ENCODE measurements around the gene CIDEA. TPM values are rescaled to one million over a fixed set of nuclear protein-coding genes. Genes with fewer than 3 reads are reported as not detected.

Gene CIDEA
- total and polyA plus RNA-seq, 9 of the 15 experiments (the other 6 are each of a cell fraction or from before 2014, with no cell fraction given): not detected

DNA sequence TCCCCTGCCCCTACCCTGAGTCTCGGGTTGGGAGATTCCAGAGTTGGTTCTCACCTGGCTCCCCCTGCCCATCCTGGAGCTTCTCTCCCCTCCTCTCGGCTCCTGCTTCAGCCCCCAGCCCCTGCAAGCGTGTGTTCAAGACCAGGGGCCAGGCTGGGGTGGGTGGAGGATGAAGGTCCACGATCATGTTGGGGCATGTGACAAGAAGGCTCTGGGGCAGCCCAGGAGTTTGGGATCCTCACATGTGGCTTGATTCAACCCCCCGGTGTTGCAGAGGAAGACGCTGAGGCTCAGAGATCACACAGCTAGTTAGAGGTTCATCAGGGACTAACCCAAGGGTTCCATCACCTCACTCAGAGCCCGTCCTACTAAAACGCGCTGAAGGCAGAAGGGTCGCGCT is 39.7 kb downstream of the CIDEA start:
- WGBS (ENCODE audit: insufficient coverage, low coverage, missing lambda C conversion rate): 64% methylated on average over 10 of the region's 11 CpGs
- Histone ChIP-seq H3K27me3 (ENCODE audit: control insufficient read depth in 2 of 2, insufficient read depth in 2 of 2, low read length in 2 of 2) (no peaks in the 10 kb centered on the region), H3K4me3 (no peak overlapping the region), H3K9me1 (ENCODE audit: control insufficient read depth, insufficient read depth, low read length) (no peaks in the 10 kb centered on the region), H3K9ac (ENCODE audit: insufficient read depth in 1 of 2, low read depth in 2 of 2, low read length in 2 of 2) (0 out of 4 replicates have a peak overlapping the region, but pooled peaks of 1 of the 2 experiments have one; percentile 41), H3K27ac (ENCODE audit: extremely low read depth, low read depth, low read length) (no peak overlapping the region), H3K9me3 (replicated peaks; ENCODE audit: control insufficient read depth, insufficient read depth, low read depth, low read length) (no peaks in the 10 kb centered on the region), H3K4me2 (ENCODE audit: insufficient read depth, low read length) (no peak overlapping the region), H4K20me1 (replicated peaks; ENCODE audit: control insufficient read depth, insufficient read depth, low read length) (no peaks in the 10 kb centered on the region), H3K4me1 (replicated peaks in 1 of 2; ENCODE audit: control insufficient read depth in 2 of 2, insufficient read depth in 2 of 2, low read length in 2 of 2) (peaks cover 15 to 18% of the 10 kb centered on the region in 2 experiments; a peak in 4 of 5 replicates), H3K36me3 (ENCODE audit: control insufficient read depth, insufficient read depth, low read length) (no peaks in the 10 kb centered on the region), H2AFZ (ENCODE audit: low read depth, low read length) (peak overlapping the region; percentile 8; the same call in 1 of the 2 replicates), H3K79me2 (ENCODE audit: control insufficient read depth, insufficient read depth, low read length) (no peaks in the 10 kb centered on the region)
- CTCF ChIA-PET (ENCODE audit: low intra/inter-chr PET ratio): no interaction called here
- DNase-seq (ENCODE audit: extremely low read depth in 1 of 4, low spot score in 3 of 4): no peak
- POLR2A ChIA-PET: interaction anchor here (4.2 kb wide), 1 partner anchor 13 kb away, joined by 14 read pairs; no protein-coding TSS in a partner anchor
- in situ Hi-C loops (cut with MboI) (no loop called here), intact Hi-C loops (cut with micrococcal nuclease) (no loop called here)
- no TSS peak for BruUV-seq (replicated peaks)
- no peak for FAIRE-seq
- no peak for ATAC-seq
- TF ChIP-seq, protein P1, sequence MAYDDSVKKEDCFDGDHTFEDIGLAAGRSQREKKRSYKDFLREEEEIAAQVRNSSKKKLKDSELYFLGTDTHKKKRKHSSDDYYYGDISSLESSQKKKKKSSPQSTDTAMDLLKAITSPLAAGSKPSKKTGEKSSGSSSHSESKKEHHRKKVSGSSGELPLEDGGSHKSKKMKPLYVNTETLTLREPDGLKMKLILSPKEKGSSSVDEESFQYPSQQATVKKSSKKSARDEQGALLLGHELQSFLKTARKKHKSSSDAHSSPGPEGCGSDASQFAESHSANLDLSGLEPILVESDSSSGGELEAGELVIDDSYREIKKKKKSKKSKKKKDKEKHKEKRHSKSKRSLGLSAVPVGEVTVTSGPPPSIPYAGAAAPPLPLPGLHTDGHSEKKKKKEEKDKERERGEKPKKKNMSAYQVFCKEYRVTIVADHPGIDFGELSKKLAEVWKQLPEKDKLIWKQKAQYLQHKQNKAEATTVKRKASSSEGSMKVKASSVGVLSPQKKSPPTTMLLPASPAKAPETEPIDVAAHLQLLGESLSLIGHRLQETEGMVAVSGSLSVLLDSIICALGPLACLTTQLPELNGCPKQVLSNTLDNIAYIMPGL (CRISPR knock-in tag; IDR thresholded peaks at IDR 0.05): no peak
- TF ChIP-seq NR2F6 (CRISPR knock-in tag; IDR thresholded peaks at IDR 0.05) (no peak), FOXK2 (conservative IDR thresholded peaks at IDR 0.05 in 1 of 2, IDR thresholded peaks at IDR 0.05 in 1 of 2; ENCODE audit: low read depth in 2 of 2) (no peak), NFE2 (IDR thresholded peaks at IDR 0.05; ENCODE audit: low read depth) (no peak), MEIS2 (IDR thresholded peaks at IDR 0.05; ENCODE audit: partially characterized antibody) (no peak), ZNF445 (CRISPR knock-in tag; IDR thresholded peaks at IDR 0.05; ENCODE audit: low read depth) (no peak), SAP30 (IDR thresholded peaks at IDR 0.05; ENCODE audit: borderline replicate concordance, insufficient read depth, low read depth, low read length, poor library complexity, severe bottlenecking) (no peak)
- TF ChIP-seq, protein P2, sequence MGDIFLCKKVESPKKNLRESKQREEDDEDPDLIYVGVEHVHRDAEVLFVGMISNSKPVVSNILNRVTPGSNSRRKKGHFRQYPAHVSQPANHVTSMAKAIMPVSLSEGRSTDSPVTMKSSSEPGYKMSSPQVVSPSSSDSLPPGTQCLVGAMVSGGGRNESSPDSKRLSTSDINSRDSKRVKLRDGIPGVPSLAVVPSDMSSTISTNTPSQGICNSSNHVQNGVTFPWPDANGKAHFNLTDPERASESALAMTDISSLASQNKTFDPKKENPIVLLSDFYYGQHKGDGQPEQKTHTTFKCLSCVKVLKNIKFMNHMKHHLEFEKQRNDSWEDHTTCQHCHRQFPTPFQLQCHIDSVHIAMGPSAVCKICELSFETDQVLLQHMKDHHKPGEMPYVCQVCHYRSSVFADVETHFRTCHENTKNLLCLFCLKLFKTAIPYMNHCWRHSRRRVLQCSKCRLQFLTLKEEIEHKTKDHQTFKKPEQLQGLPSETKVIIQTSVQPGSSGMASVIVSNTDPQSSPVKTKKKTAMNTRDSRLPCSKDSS (IDR thresholded peaks at IDR 0.05; ENCODE audit: low read depth, partially characterized antibody): no peak
- TF ChIP-seq, protein P3, sequence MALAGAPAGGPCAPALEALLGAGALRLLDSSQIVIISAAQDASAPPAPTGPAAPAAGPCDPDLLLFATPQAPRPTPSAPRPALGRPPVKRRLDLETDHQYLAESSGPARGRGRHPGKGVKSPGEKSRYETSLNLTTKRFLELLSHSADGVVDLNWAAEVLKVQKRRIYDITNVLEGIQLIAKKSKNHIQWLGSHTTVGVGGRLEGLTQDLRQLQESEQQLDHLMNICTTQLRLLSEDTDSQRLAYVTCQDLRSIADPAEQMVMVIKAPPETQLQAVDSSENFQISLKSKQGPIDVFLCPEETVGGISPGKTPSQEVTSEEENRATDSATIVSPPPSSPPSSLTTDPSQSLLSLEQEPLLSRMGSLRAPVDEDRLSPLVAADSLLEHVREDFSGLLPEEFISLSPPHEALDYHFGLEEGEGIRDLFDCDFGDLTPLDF (CRISPR knock-in tag; IDR thresholded peaks at IDR 0.05): no peak
- TF ChIP-seq, protein P4, sequence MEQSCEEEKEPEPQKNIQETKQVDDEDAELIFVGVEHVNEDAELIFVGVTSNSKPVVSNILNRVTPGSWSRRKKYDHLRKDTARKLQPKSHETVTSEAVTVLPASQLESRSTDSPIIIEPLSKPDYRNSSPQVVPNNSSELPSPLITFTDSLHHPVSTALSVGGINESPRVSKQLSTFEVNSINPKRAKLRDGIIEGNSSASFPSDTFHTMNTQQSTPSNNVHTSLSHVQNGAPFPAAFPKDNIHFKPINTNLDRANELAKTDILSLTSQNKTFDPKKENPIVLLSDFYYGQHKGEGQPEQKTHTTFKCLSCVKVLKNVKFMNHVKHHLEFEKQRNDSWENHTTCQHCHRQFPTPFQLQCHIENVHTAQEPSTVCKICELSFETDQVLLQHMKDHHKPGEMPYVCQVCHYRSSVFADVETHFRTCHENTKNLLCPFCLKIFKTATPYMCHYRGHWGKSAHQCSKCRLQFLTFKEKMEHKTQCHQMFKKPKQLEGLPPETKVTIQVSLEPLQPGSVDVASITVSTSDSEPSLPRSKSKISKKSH (CRISPR knock-in tag; IDR thresholded peaks at IDR 0.05): no peak
- TF ChIP-seq, protein P5, sequence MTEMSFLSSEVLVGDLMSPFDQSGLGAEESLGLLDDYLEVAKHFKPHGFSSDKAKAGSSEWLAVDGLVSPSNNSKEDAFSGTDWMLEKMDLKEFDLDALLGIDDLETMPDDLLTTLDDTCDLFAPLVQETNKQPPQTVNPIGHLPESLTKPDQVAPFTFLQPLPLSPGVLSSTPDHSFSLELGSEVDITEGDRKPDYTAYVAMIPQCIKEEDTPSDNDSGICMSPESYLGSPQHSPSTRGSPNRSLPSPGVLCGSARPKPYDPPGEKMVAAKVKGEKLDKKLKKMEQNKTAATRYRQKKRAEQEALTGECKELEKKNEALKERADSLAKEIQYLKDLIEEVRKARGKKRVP (CRISPR knock-in tag; IDR thresholded peaks at IDR 0.05): no peak

Measured in K562 (cell line).